ENCODE measurements around the gene CLMP. TPM values are rescaled to one million over a fixed set of nuclear protein-coding genes. Genes with fewer than 3 reads are reported as not detected.

Gene CLMP
- total RNA-seq, 2 donors from 2014 or later: 10.1 to 22.1 TPM

- H3K4me3 ChIP-seq: no peak overlapping the region
- ATAC-seq (no peak), DNase-seq (no peak)
- H3K9me3 ChIP-seq: no peaks in the 10 kb centered on the region
- no peaks in the 10 kb centered on the region for H3K4me1 ChIP-seq
- H3K27me3 ChIP-seq: no peaks in the 10 kb centered on the region
- 67 to 74% methylated on average over 3 of the region's 3 CpGs for WGBS, 2 donors
- no peaks in the 10 kb centered on the region for H3K36me3 ChIP-seq (replicated peaks in 1 of 2; ENCODE audit: insufficient read depth in 1 of 2, low read depth in 2 of 2)
- intact Hi-C loops (cut with DNase I): no loop called here
- H3K27ac ChIP-seq: no peak overlapping the region
- no peak for TF ChIP-seq POLR2A (IDR thresholded peaks at IDR 0.05)
- no peak for TF ChIP-seq CTCF (IDR thresholded peaks at IDR 0.05)
These were observed 65.1 kb downstream of the CLMP start for GRCh38 chr11:123129920-123130319.

GRCh38 chr11:123125169-123125568 is 69.9 kb downstream of the CLMP start:
- Histone ChIP-seq H3K4me3 (no peak overlapping the region), H3K36me3 (replicated peaks in 1 of 2; ENCODE audit: insufficient read depth in 1 of 2, low read depth in 2 of 2) (no peaks in the 10 kb centered on the region), H3K27me3 (no peaks in the 10 kb centered on the region), H3K4me1 (no peaks in the 10 kb centered on the region), H3K27ac (no peak overlapping the region), H3K9me3 (no peaks in the 10 kb centered on the region)
- no peak for DNase-seq
- WGBS, 2 donors: 69 to 87% methylated on average over 3 of the region's 3 CpGs
- TF ChIP-seq CTCF (IDR thresholded peaks at IDR 0.05) (no peak), POLR2A (IDR thresholded peaks at IDR 0.05) (no peak)
- ATAC-seq: no peak
- intact Hi-C loops (cut with DNase I): no loop called here

GRCh38 chr11:123122852-123123251 is 72.2 kb downstream of the CLMP start:
- intact Hi-C loops (cut with DNase I): no loop called here
- DNase-seq (no peak), ATAC-seq (no peak)
- WGBS, 2 donors: 69 to 73% methylated on average over 7 of the region's 7 CpGs
- H3K4me1 ChIP-seq: no peaks in the 10 kb centered on the region
- peak overlapping the region in 1 of 4 donors; percentile 1 for H3K27ac ChIP-seq
- H3K9me3 ChIP-seq: no peaks in the 10 kb centered on the region
- TF ChIP-seq POLR2A (IDR thresholded peaks at IDR 0.05): no peak
- no peak for TF ChIP-seq CTCF (IDR thresholded peaks at IDR 0.05)
- H3K36me3 ChIP-seq (replicated peaks in 1 of 2; ENCODE audit: insufficient read depth in 1 of 2, low read depth in 2 of 2): no peaks in the 10 kb centered on the region
- no peak overlapping the region for H3K4me3 ChIP-seq
- H3K27me3 ChIP-seq: no peaks in the 10 kb centered on the region

GRCh38 chr11:123122341-123122740 is 72.7 kb downstream of the CLMP start:
- ATAC-seq: peak; percentile 47
- DNase-seq: peak in 3 of 4 donors; percentile 19 to 45 (median 23)
- 38 to 41% methylated on average over 8 of the region's 8 CpGs for WGBS, 2 donors

More at GRCh38 chr11:123122341-123122740, 72.7 kb downstream of the CLMP start:
- H3K27me3 ChIP-seq: no peaks in the 10 kb centered on the region
- no peak overlapping the region for H3K4me3 ChIP-seq
- H3K27ac ChIP-seq: peak overlapping the region in 1 of 4 donors; percentile 1
- H3K4me1 ChIP-seq: no peaks in the 10 kb centered on the region
- no peaks in the 10 kb centered on the region for H3K36me3 ChIP-seq (replicated peaks in 1 of 2; ENCODE audit: insufficient read depth in 1 of 2, low read depth in 2 of 2)
- TF ChIP-seq CTCF (IDR thresholded peaks at IDR 0.05): no peak
- TF ChIP-seq POLR2A (IDR thresholded peaks at IDR 0.05): no peak
- H3K9me3 ChIP-seq: no peaks in the 10 kb centered on the region
- intact Hi-C loops (cut with DNase I): no loop called here

Measured in body of pancreas (tissue), 4 donors.